OCI-LY1 (cell line): ENCODE results near the gene EDN3.

Source experiments
- H2AFZ ChIP-seq: fragments of 200-600 bp; sonication (generic), shearing (Covaris generic); 2 replicates; pipeline ENCODE4 v1.6.0; 2014; ENCODE audit warnings: antibody characterized with exemption, mild to moderate bottlenecking, low read length
- H3F3A ChIP-seq: fragments of 200-600 bp; sonication (generic), shearing (Covaris generic); 2 replicates; pipeline ENCODE4 v1.6.0; 2014; ENCODE audit warnings: mild to moderate bottlenecking, antibody characterized with exemption, low read length, moderate library complexity; ENCODE audit not compliant: insufficient read depth
- H3K27ac ChIP-seq: fragments of 200-600 bp; sonication (generic); 2 replicates; pipeline ENCODE4 v1.5.1; 2014; ENCODE audit warnings: low read length, mixed run types, mild to moderate bottlenecking, low read depth; ENCODE audit not compliant: poor library complexity, severe bottlenecking
- H3K27me3 ChIP-seq: fragments of 200-600 bp; sonication (generic); 2 replicates; pipeline ENCODE4 v1.6.0; 2014; ENCODE audit warnings: antibody characterized with exemption, mild to moderate bottlenecking, low read length, moderate library complexity; ENCODE audit not compliant: insufficient read depth
- H3K36me3 ChIP-seq: fragments of 200-600 bp; sonication (generic); 2 replicates; pipeline ENCODE4 v1.6.1; 2014; ENCODE audit warnings: mild to moderate bottlenecking, antibody characterized with exemption, low read length, moderate library complexity, mixed read lengths; ENCODE audit not compliant: insufficient read depth
- H3K4me1 ChIP-seq: fragments of 200-600 bp; sonication (generic); 2 replicates; pipeline ENCODE4 v1.5.1; 2014; ENCODE audit warnings: mild to moderate bottlenecking, low read length, moderate library complexity; ENCODE audit not compliant: insufficient read depth, severe bottlenecking
- H3K4me2 ChIP-seq: fragments of 200-600 bp; sonication (generic), shearing (Covaris generic); 2 replicates; pipeline ENCODE4 v1.6.1; 2014; ENCODE audit warnings: low read length
- H3K4me3 ChIP-seq: fragments of 200-600 bp; sonication (generic); 2 replicates; pipeline ENCODE4 v1.5.1; 2014; ENCODE audit warnings: low read length, low read depth, mild to moderate bottlenecking, mixed read lengths; ENCODE audit not compliant: poor library complexity, severe bottlenecking
- H3K79me2 ChIP-seq: fragments of 200-600 bp; shearing (Covaris generic); 2 replicates; pipeline ENCODE4 v1.6.1; 2016; ENCODE audit warnings: mixed run types, low read length, mixed read lengths; ENCODE audit not compliant: insufficient read depth
- H3K9ac ChIP-seq: fragments of 200-600 bp; sonication (generic), shearing (Covaris generic); 2 replicates; pipeline ENCODE4 v1.6.1; 2014; ENCODE audit warnings: mild to moderate bottlenecking, low read length, mixed read lengths
- H3K9me2 ChIP-seq: fragments of 200-600 bp; sonication (generic), shearing (Covaris generic); 2 replicates; pipeline ENCODE4 v1.6.1; 2014; ENCODE audit warnings: low read depth, mild to moderate bottlenecking, low read length, mixed read lengths
- H3K9me3 ChIP-seq: fragments of 200-600 bp; shearing (Covaris generic); 2 replicates; pipeline ENCODE4 v1.6.1; 2014; ENCODE audit warnings: low read length, mixed read lengths
- H4K20me1 ChIP-seq: fragments of 200-600 bp; sonication (generic), shearing (Covaris generic); 2 replicates; pipeline ENCODE4 v1.6.0; 2016; ENCODE audit warnings: mild to moderate bottlenecking, low read length; ENCODE audit not compliant: insufficient read depth
- CTCF ChIP-seq: fragments of 200-600 bp; sonication (generic), shearing (Covaris generic); IDR thresholded peaks from 2 replicates; pipeline ENCODE4 v1.5.1; 2017; ENCODE audit warnings: mild to moderate bottlenecking, antibody characterized with exemption, low read length, moderate library complexity, mixed read lengths
- EZH2 ChIP-seq: fragments of 200-600 bp; sonication (generic), shearing (Covaris generic); IDR thresholded peaks from 2 replicates; pipeline ENCODE4 v1.8.0; 2017; ENCODE audit warnings: borderline replicate concordance, mixed run types, mild to moderate bottlenecking, antibody characterized with exemption, low read length, moderate library complexity, mixed read lengths

Gene EDN3

DNA sequence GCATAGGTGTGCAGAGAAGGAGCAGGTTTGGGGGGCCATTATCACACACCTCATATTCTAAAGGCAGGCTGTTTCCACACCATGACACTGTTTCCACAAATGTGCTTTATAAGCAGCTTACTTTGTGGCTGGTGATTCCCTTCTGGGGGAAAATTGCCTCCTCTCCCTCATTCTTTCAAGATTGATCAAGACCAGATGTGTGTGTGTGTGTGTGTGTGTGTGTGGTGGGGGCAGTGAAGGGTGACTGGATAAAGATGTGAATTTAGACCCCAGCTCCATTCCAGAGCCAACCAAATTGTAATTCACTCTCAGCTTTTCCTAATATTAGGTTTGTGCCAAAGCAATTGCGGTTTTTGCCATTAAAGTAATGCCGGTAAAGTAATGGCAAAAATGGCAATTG lies 45.6 kb downstream of the EDN3 start:
- no peak overlapping the region for H3K4me2 ChIP-seq
- H3K9me2 ChIP-seq: no peaks in the 10 kb centered on the region

GRCh38 chr20:59349277-59349676 lies 48.9 kb downstream of the EDN3 start:
- no peak overlapping the region for H3K4me2 ChIP-seq

More for the DNA sequence above, 45.6 kb downstream of the EDN3 start:
- Histone ChIP-seq H2AFZ (no peak overlapping the region), H4K20me1 (no peaks in the 10 kb centered on the region), H3K27ac (no peak overlapping the region), H3K4me3 (no peak overlapping the region), H3F3A (no peaks in the 10 kb centered on the region), H3K9me3 (no peaks in the 10 kb centered on the region), H3K9ac (no peak overlapping the region), H3K79me2 (no peaks in the 10 kb centered on the region), H3K27me3 (no peaks in the 10 kb centered on the region; the same call in 1 of the 2 replicates), H3K4me1 (no peaks in the 10 kb centered on the region), H3K36me3 (no peaks in the 10 kb centered on the region)
- no peak for TF ChIP-seq EZH2

GRCh38 chr20:59350330-59351156 lies 50.1 kb downstream of the EDN3 start:
- Histone ChIP-seq H2AFZ (no peak overlapping the region), H3K9ac (no peak overlapping the region), H3K4me3 (no peak overlapping the region), H3K9me3 (no peaks in the 10 kb centered on the region), H3F3A (no peaks in the 10 kb centered on the region), H3K9me2 (no peaks in the 10 kb centered on the region), H4K20me1 (no peaks in the 10 kb centered on the region), H3K4me1 (no peaks in the 10 kb centered on the region), H3K27me3 (peaks cover 3% of the 10 kb centered on the region; the same call in 1 of the 2 replicates), H3K27ac (no peak overlapping the region), H3K36me3 (no peaks in the 10 kb centered on the region), H3K79me2 (no peaks in the 10 kb centered on the region), H3K4me2 (no peak overlapping the region)
- TF ChIP-seq EZH2 (no peak), CTCF (no peak)

More at GRCh38 chr20:59349277-59349676, 48.9 kb downstream of the EDN3 start:
- Histone ChIP-seq H3K4me1 (no peaks in the 10 kb centered on the region), H3K9ac (no peak overlapping the region), H3F3A (no peaks in the 10 kb centered on the region), H2AFZ (no peak overlapping the region), H3K27ac (no peak overlapping the region), H4K20me1 (no peaks in the 10 kb centered on the region), H3K36me3 (no peaks in the 10 kb centered on the region), H3K4me3 (no peak overlapping the region), H3K9me3 (no peaks in the 10 kb centered on the region), H3K79me2 (no peaks in the 10 kb centered on the region), H3K9me2 (no peaks in the 10 kb centered on the region), H3K27me3 (peaks cover 3% of the 10 kb centered on the region; the same call in 1 of the 2 replicates)
- TF ChIP-seq EZH2 (no peak), CTCF (no peak)
